ENCODE data around the gene AIP. TPM values are rescaled to one million over a fixed set of nuclear protein-coding genes. Genes with fewer than 3 reads are reported as not detected.
"Not testable (repeated sequence)": the region's sequence is repeated elsewhere in the genome, so short reads cannot be mapped to it uniquely, and the experiment has no call there.

Gene AIP
- total RNA-seq, 1 experiment from 2014 or later = 110 TPM

DNA sequence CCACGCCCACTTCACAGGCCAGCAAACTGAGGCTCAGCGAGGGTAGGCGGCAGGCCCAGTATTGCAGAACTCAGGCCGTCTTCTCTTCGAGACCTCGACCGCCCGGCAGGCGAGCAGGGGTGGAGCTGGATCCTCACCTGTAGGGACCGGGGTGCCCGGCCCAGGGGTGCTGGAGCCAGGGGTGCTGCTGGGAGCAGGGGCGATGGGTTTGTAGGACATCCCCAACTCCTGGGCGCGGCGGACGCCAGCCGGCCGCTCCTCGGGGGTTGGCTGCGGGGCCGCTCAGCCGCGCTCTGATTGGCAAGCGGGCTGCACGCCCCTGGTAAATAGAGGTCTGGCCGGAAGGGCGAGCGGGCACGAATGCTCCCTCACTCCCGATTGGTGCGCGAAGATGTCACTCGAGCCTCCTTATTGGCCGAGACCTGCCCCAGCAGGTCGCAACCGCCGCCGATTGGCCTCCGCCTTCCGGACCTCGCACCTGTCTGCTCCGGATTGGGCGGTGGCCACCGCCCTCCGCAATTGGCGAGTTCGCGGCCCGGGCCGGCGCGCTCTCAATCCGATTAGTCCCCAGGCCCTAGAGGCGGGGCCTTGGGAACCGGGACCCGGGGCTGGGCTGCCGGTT, 25.1 kb downstream of the AIP start, which contains the start of gene CDK2AP2:
Gene CDK2AP2 (minus strand): TSS at position 299 of the 622 bp plus-strand sequence. CDS start 80 bp downstream, at position 219.
- H3K9me3 Mint-ChIP-seq (ENCODE audit: unreplicated experiment) = no peaks in the 10 kb centered on the region
- CTCF ChIA-PET = no interaction called here
- no TSS peak for BruUV-seq (replicated peaks)
- peaks cover 58% of the 10 kb centered on the region for H3K36me3 Mint-ChIP-seq (ENCODE audit: insufficient read depth, unreplicated experiment)
- POLR2A ChIA-PET = interaction anchor here (0.5 kb wide), 1 partner anchor 88 kb away, joined by 5 read pairs; no protein-coding TSS in a partner anchor
- intact Hi-C loops (cut with micrococcal nuclease; ENCODE audit: unreplicated experiment) = loop anchor here (1.0 to 10.0 kb wide), 9 partner anchors 25 to 393 kb away; partner anchors contain the start of genes AIP, CORO1B, KDM2A and NDUFV1
- peak within 1 kb of the TSS; percentile 99 for H3K4me3 Mint-ChIP-seq (ENCODE audit: unreplicated experiment)
- TF ChIP-seq, protein P1, sequence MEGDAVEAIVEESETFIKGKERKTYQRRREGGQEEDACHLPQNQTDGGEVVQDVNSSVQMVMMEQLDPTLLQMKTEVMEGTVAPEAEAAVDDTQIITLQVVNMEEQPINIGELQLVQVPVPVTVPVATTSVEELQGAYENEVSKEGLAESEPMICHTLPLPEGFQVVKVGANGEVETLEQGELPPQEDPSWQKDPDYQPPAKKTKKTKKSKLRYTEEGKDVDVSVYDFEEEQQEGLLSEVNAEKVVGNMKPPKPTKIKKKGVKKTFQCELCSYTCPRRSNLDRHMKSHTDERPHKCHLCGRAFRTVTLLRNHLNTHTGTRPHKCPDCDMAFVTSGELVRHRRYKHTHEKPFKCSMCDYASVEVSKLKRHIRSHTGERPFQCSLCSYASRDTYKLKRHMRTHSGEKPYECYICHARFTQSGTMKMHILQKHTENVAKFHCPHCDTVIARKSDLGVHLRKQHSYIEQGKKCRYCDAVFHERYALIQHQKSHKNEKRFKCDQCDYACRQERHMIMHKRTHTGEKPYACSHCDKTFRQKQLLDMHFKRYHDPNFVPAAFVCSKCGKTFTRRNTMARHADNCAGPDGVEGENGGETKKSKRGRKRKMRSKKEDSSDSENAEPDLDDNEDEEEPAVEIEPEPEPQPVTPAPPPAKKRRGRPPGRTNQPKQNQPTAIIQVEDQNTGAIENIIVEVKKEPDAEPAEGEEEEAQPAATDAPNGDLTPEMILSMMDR (IDR thresholded peaks at IDR 0.05; ENCODE audit: insufficient read depth in 1 of 2, low read depth in 1 of 2, low read length in 1 of 2, severe bottlenecking in 1 of 2, unreplicated experiment in 1 of 2) = peak in 1 of 2 experiments; percentile 6
- H3K27me3 Mint-ChIP-seq (ENCODE audit: insufficient read depth, unreplicated experiment) = no peaks in the 10 kb centered on the region
- Histone ChIP-seq H3K4me1 (peaks cover 63% of the 10 kb centered on the region), H3K27me3 (replicated peaks; ENCODE audit: control insufficient read depth, insufficient read depth, low read length) (no peaks in the 10 kb centered on the region), H3K36me3 (ENCODE audit: control insufficient read depth, insufficient read depth, low read length) (no peaks in the 10 kb centered on the region), H3K9me3 (no peaks in the 10 kb centered on the region), H3K4me3 (ENCODE audit: low read depth, low read length) (peak within 1 kb of the TSS; percentile 74)
- peaks cover 52% of the 10 kb centered on the region for H3K4me1 Mint-ChIP-seq (ENCODE audit: low read depth, unreplicated experiment)
- DNase-seq = peak; percentile 100
- peak within 1 kb of the TSS; percentile 100 for H3K27ac Mint-ChIP-seq (ENCODE audit: unreplicated experiment)

DNA sequence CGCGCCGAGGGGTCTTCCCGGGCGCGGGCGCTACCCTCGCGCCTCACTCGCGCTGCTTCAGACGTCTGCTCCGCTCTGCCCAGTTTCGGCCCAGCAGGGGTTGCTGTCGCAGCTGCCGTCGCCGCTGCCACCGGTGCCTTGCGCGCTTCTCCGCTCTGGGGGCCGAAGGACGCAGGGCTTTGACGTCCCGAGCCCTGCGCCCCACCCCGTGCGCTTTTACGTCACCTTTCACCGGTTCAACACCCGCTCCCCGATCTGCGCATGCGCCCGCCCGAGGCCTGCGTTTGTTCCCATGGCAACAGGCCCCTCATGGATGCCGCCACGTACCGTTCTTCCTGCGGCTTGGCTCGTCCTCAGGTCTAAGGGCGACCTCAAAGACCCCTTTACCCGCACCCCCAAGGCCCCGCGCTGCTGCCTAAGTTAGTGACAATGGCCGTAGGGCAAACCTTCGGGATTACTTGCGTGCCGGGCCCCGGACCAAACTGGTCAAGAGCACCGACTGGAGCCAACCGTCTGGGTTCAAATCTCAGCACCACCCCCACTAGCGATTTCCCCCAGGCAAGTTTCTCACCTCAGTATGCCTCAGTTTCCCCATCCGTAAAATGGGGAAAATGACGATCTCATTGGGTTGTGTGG, 25.8 kb downstream of the AIP start:
- peak overlapping the region; percentile 74 for H3K4me3 ChIP-seq (ENCODE audit: low read depth, low read length)
- no peaks in the 10 kb centered on the region for H3K9me3 ChIP-seq
- intact Hi-C loops (cut with micrococcal nuclease; ENCODE audit: unreplicated experiment) = loop anchor here (1.0 to 10.0 kb wide), 9 partner anchors 25 to 394 kb away; partner anchors contain the start of genes AIP, CORO1B, KDM2A and NDUFV1
- Mint-ChIP-seq H3K27me3 (ENCODE audit: insufficient read depth, unreplicated experiment) (no peaks in the 10 kb centered on the region), H3K27ac (ENCODE audit: unreplicated experiment) (peak overlapping the region; percentile 100), H3K4me3 (ENCODE audit: unreplicated experiment) (peak overlapping the region; percentile 99), H3K9me3 (ENCODE audit: unreplicated experiment) (no peaks in the 10 kb centered on the region), H3K36me3 (ENCODE audit: insufficient read depth, unreplicated experiment) (peaks cover 58% of the 10 kb centered on the region), H3K4me1 (ENCODE audit: low read depth, unreplicated experiment) (peaks cover 50% of the 10 kb centered on the region)
- CTCF ChIA-PET = no interaction called here
- peaks cover 63% of the 10 kb centered on the region for H3K4me1 ChIP-seq
- H3K36me3 ChIP-seq (ENCODE audit: control insufficient read depth, insufficient read depth, low read length) = no peaks in the 10 kb centered on the region
- no peaks in the 10 kb centered on the region for H3K27me3 ChIP-seq (replicated peaks; ENCODE audit: control insufficient read depth, insufficient read depth, low read length)
- BruUV-seq (replicated peaks) = no TSS peak
- peak; percentile 100 for DNase-seq
- POLR2A ChIA-PET = no interaction called here
- TF ChIP-seq, protein P1 (IDR thresholded peaks at IDR 0.05; ENCODE audit: insufficient read depth in 1 of 2, low read depth in 1 of 2, low read length in 1 of 2, severe bottlenecking in 1 of 2, unreplicated experiment in 1 of 2) = no peak

DNA sequence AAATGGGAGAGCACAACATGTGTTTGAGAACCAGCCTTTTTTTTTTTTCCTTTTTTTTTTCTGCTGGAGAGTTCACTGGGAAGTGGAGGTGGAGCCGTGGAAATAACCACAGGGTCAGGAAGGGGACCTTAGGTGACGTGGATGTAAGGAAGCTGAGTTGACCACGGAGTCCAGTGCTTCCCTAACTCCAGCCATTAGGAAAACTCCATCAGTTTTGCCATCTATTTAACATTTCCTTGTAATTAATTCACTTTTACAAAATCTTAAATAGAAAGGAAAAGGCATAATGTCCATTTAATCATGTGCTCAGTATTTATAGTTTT, 27.2 kb downstream of the AIP start:
- no peaks in the 10 kb centered on the region for H3K27me3 ChIP-seq (replicated peaks; ENCODE audit: control insufficient read depth, insufficient read depth, low read length)
- no TSS peak for BruUV-seq (replicated peaks)
- peaks cover 60% of the 10 kb centered on the region for H3K4me1 ChIP-seq
- ChIA-PET POLR2A (no interaction called here), CTCF (no interaction called here)
- intact Hi-C loops (cut with micrococcal nuclease; ENCODE audit: unreplicated experiment) = loop anchor here (1.0 kb wide), 1 partner anchor 53 kb away; no protein-coding TSS in a partner anchor
- Mint-ChIP-seq H3K4me3 (ENCODE audit: unreplicated experiment) (peak overlapping the region; percentile 99), H3K27me3 (ENCODE audit: insufficient read depth, unreplicated experiment) (no peaks in the 10 kb centered on the region), H3K27ac (ENCODE audit: unreplicated experiment) (peak overlapping the region; percentile 100), H3K9me3 (ENCODE audit: unreplicated experiment) (no peaks in the 10 kb centered on the region), H3K36me3 (ENCODE audit: insufficient read depth, unreplicated experiment) (peaks cover 52% of the 10 kb centered on the region), H3K4me1 (ENCODE audit: low read depth, unreplicated experiment) (peaks cover 59% of the 10 kb centered on the region)
- H3K9me3 ChIP-seq = no peaks in the 10 kb centered on the region
- no peak for DNase-seq
- TF ChIP-seq, protein P1 (IDR thresholded peaks at IDR 0.05; ENCODE audit: insufficient read depth in 1 of 2, low read depth in 1 of 2, low read length in 1 of 2, severe bottlenecking in 1 of 2, unreplicated experiment in 1 of 2) = no peak
- H3K4me3 ChIP-seq (ENCODE audit: low read depth, low read length) = no peak overlapping the region
- H3K36me3 ChIP-seq (ENCODE audit: control insufficient read depth, insufficient read depth, low read length) = no peaks in the 10 kb centered on the region

DNA sequence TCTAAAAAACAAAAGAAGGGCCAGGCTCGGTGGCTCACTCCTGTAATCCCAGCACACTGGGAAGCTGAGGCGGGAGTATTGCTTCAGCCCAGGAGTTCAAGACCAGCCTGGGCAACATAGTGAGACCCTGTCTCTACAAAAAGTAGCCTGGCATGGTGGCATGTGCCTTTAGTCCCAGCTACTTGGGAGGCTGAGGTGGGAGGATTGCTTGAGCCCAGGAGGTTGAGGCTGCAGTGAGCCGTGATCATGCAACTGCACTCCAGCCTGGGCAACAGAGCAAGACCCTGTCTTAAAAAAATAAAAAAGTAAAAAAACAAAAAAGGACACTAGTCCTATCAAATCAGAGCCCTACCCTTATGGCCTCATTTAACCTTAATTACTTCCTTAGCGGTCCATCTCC, 28.7 kb downstream of the AIP start:
- peaks cover 46% of the 10 kb centered on the region for H3K4me1 ChIP-seq
- intact Hi-C loops (cut with micrococcal nuclease; ENCODE audit: unreplicated experiment); POLR2A ChIA-PET; H3K4me3 ChIP-seq (ENCODE audit: low read depth, low read length); H3K4me3 Mint-ChIP-seq (ENCODE audit: unreplicated experiment); H3K9me3 Mint-ChIP-seq (ENCODE audit: unreplicated experiment); DNase-seq; H3K27me3 ChIP-seq (replicated peaks; ENCODE audit: control insufficient read depth, insufficient read depth, low read length); H3K36me3 ChIP-seq (ENCODE audit: control insufficient read depth, insufficient read depth, low read length); H3K9me3 ChIP-seq; H3K27me3 Mint-ChIP-seq (ENCODE audit: insufficient read depth, unreplicated experiment); BruUV-seq (replicated peaks): not testable (repeated sequence)
- peaks cover 44% of the 10 kb centered on the region for H3K36me3 Mint-ChIP-seq (ENCODE audit: insufficient read depth, unreplicated experiment)
- peaks cover 46% of the 10 kb centered on the region for H3K4me1 Mint-ChIP-seq (ENCODE audit: low read depth, unreplicated experiment)
- peak overlapping the region; percentile 100 for H3K27ac Mint-ChIP-seq (ENCODE audit: unreplicated experiment)
- CTCF ChIA-PET = interaction anchor here (1.0 kb wide), 1 partner anchor 34 kb away, joined by 3 read pairs; no protein-coding TSS in a partner anchor
